Renal cortical epithelial cell (primary cell): ENCODE measurements around the gene MACROD2. TPM values are rescaled to one million over a fixed set of nuclear protein-coding genes. Genes with fewer than 3 reads are reported as not detected.

Experiments used
- DNase-seq: peaks from one replicate; pipeline ENCODE4 v3.0.0-alpha.2; 2011; ENCODE audit warnings: low read depth
- total RNA-seq: library from RNA; depleted of rRNA; stranded (reverse); fragments of >200 nt; gene quantifications from 2 replicates; pipeline ENCODE4 v1.2.3, GENCODE V29; 2014

MACROD2 gene
- total RNA-seq, 1 donor from 2014 or later = 5.4 TPM

DNA sequence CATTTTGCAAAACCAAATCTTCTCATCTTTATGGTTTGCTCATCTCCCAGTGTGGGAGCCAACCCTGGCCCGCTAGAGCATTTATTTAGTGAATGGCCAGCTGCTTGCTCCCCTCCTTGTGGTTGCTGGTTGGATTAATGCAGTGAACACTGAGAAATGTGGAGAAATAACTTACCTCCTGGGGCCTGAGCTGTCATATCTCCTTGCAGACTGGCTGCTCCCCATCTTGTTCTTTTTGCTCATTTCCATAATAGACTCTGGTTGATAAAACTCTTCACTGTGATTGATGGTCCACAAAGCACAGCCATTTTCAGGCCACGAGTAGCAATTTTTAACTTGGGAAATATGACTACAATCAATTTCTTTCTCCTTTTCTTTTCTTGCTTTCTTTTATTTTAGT, 1420.6 kb downstream of the MACROD2 start:
- DNase-seq = no peak

DNA sequence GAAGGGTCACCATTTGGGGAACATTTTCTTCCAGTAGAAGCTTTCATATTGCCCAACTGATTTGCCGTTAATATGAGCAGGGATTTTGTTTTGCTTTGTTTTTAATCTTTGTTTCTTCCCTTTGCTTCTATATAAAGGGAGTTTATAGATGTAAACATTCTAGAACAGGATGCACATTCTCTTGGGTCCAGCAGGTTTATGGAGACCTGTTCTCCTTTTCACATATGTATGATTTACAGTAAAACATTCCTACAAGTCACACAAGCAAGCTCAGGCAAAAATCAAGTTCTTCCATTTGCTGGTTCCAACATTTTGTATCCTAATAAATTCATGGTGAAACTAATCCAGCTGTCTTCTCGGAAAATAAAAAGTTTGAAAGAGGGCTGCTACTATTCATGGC, 1424.5 kb downstream of the MACROD2 start:
- DNase-seq = no peak

DNA sequence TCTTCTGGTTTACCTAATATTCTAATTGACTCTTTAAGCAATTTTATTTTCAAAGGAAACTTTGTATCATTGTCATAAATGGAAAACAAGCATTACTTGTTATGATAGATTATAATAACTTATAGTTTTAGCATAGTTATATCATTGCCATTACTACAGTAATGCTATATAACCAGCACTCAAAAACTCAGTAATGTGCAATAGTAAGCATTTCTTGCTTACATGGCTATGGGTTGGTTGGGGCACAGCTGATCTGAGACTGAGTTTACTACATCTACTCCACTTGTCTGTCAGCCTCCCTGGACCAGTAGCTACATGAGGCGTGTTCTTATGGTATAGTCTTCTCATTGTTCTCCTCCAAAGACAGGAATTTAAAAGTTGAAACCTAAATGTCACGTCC, 1427.7 kb downstream of the MACROD2 start:
- no peak for DNase-seq

DNA sequence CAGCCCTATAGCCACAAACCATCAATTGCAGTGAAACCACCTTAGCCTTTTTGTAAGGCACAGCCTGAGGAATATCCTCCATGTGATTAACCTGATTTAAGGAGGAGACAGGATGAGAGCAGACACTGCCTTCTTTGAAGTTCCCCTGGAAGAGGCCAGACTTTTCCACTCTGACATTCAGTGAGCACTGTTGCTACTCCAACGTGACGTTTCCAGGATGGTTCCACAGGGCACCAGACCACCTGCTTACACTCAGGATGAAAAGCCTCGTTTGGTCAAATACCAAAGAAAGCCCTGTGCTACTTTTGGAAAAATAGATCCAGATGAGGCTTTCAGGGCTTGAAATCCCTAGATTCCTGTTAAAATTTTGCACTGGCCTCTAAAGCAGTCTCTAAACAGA, 1444.2 kb downstream of the MACROD2 start:
- DNase-seq = no peak

DNA sequence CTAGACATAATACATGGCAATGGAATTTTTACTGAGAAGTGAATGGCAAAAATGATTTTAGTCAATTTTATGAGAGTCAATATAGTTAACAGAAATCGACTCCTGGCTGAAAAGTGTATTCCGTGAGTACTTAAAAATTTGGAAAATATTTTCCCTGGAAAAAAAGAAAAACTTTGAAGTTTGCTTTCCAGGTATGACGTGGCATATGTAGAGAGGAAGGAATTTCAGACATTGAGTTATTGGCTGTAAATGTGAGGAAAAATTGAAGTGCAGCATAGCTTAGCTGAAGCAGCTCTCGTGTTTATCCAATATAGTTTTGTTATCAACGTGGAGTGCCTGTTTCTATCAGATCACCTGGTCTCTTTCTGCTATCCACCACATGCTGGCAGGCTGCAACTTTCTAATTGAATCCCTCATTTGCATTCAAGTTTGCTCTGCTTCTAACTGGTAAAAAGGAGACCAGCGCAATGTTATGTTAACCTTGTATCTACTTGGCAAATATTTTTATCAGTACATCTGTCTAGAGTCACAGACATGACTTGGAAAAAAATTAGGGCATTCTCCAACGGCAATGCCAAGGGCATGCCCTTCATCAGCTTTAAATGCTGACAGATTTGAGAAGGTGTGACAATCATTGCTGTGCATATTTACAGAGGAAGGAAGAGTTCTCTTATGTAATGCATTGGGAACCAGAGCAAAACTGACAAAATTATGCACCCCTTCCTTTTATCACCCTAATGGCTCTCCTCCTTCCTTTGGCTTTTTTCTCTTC, 1444.9 kb downstream of the MACROD2 start:
- no peak for DNase-seq

DNA sequence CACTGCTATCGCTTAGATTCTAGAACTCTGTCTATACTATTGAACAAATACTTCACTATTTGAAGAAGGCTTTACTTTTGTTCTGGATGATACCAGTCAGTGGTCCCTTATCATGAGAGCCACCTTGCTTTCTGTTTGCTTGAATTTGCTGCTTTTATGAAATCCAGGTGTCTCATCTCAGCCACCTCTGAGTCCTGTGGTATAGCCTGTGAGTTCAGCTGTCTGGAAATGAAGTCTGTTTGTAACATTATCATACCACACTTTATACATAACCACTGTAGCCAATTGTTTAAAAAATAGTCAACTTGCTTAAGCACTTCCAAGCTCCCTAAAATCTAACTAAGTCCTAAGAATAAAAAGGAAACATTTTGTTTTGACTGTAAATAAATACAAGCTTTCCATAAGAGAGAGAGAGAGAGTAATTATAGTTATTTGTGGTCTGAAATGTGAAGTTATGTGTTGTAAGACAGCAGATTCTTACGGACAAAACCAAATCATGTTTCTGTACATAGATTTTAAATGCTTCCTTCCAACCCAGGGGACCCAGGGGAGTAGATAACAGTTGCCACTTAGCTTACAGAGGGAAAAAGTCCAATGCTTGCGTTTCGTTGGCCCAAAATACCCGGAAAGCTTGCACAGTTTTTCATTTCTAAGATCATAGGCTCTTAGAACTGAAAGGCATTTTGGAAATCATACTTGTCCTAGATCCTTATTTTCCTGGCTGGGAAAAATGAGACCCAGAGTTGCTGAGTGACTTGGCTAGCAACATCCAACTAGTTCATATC, 1449.9 kb downstream of the MACROD2 start:
- no peak for DNase-seq

DNA sequence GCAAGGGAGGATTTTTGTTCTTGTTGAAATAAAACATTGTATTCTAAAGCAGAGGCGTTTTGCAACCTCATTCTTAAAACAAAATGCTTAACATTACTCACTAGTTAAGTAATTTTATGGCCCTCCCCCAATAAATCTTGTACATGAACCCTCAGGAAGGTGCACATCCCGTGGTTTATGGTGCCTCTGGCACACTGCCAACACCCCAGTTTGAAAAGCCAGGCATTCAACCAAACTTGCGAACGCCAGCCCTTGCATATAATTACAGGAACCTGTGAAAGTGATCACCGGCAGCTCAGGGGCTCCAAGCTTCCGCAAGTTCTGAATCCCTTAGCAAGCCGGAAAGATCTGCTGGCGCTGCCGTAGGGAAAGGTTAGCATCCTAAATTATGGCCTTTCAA, 1451.1 kb downstream of the MACROD2 start:
- peak; percentile 95 for DNase-seq

DNA sequence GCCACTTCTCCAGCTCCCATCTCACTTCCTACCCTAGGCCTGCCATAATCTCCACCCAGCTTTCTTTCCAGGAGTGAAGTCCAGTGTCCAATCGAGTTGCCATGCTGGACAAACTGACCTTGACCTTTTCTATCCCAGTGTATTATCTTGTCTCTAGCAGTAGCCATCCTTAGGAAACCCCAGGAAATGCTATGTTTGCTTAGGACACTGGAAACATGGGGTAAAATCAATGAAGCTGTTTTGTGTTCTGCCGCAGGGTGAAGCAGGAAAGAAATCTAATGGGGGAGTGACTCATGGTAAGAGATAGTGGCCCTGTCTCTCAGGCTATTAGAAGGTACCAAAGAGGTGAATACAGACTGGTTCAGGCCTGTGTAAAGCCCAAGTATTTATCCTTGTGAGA, 1452.2 kb downstream of the MACROD2 start:
- DNase-seq = no peak

DNA sequence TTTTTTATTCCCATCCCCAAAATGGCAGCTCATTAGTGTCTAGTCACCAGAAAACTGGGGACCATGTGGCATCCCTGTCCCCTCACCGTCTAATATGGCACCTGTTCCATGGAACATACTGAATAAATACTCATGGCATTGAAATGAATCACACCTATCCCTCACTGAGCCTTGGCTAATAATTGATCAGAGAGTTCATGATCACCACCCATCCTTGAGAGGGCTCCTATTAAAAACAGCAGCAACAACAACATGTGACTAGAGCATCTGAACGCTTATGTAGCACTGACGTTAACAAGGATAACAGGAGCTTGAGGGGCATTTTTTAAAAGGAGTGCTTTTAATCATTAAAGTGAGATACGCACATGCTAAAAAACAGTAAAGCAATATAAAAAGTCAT, 1453.7 kb downstream of the MACROD2 start:
- DNase-seq = peak; percentile 92

DNA sequence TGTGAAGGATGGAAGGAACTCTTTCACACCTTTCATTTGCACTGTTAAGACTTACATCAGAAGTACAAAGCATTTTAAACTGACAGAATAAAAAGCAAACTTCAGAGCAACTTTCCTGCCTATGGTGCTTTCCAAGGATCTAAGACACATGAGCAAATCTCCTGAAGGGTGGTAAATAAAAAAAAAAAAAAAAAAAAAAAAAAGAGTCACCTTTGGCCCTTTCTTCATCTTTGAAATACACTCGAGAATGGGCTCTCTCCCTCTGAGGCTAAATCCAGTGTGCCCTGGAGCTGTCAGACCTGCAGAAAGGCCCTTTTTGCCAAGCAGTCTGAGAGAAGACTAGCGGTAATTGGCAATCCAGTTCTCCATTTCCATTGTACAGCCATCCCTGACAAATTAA, 1455.9 kb downstream of the MACROD2 start:
- no peak for DNase-seq

DNA sequence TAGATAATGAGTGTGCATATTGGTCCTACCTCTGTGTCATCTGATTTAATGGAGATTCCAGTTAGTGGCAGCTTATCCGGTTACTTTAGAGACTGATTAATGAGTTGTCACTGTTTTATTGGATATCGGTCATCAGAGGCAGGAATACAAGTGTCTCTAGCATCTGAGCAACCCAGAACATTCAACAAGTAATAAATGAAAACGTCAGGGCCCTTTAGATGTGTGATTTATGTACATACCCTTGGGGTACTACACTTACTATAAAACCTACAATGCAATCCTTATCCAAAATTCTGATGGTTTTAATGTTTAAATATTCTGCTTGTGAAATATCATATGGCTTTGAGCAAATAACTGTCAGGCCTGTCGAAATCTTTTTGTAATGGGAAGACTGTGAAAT, 1460.0 kb downstream of the MACROD2 start:
- no peak for DNase-seq

DNA sequence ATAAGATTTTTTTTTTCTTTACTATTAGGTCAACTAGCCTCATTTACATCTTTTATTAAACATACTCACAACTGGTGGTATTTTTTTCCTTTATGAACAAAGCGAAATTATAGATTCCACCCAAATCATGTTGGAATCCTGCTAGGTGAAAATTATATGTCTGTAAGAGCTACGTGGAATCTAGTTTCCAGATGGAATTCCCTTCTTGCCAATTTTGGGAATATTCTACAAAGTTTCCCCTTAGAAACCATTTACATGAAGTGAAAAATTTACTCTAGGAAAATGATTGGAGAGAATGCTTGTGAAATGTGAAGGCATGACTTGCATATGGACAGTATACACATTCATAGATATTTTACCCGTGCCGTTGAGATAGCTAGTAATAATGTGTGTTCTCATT, 1466.6 kb downstream of the MACROD2 start:
- no peak for DNase-seq

DNA sequence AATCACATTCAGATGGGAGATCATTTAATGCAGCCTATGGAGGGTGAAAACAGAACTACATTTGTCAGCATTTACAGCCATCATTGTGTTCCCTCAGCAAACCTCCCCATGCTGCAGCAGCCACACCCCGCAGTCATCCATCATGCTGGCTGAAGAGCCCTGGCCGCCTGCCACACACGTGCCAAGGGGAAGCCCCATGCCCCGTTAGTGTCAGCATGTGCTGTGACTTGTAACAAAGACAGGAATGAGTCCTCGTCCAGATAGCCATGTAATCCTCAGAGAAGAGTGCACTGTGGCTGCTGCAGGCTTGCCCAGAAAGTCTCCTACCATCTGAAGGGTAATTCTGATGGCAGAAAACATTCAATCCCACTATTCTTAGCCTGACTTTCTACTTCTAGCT, 1480.2 kb downstream of the MACROD2 start:
- peak; percentile 29 for DNase-seq

DNA sequence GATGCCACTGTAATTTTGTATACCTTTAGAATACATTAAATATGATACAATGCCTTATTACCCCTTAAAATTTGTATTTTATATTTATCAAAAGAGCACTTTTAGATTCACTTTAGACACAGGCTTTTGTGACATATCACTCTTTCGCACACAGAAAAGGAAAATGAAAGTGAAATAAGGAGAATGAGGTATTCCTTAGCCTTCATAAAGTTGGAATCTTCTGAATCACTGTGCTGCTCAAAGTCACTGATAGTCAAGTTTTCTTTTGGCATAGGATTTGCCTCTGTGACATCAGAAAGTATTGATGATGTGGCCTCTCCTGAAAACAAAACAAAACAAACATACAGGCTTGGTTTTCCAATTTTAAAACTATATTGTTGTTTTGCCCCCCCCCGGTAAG, 1480.9 kb downstream of the MACROD2 start:
- no peak for DNase-seq

DNA sequence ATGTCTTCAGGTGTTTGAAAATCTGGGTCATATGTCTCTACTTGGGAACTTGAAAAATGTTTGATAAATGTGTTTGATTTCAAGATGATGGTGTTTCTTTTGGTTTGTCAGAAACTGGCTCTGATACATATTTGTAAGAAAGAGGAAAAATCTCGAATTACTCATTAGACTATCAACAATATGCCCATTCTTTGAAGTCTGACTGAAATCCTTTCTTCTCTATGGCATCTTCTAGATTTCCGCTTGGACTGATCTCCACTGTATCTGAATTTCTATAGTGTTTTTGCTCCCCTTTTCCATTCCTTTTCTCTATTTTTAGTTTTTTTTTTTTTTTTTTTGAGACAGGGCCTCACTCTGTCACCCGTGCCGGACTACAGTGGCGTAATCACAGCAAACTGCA, 1481.5 kb downstream of the MACROD2 start:
- DNase-seq = no peak

DNA sequence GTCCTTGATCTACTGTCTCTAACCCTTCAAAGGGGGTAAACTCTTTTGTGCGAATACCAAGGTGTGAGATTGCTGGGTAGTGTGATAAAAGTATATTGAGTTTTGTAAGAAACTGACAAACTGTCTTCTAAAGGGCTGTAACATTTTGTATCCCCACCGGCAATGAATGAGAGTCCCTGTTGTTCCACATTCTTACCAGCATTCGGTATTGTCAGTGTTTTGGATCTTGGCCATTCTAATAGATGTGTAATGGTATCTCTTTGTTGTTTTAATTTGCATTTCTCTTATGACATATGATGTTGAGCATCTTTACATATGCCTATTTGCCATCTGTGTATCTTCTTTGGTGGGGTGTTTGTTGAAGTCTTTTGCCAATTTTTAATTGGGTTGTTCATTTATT, 1487.2 kb downstream of the MACROD2 start:
- no peak for DNase-seq

DNA sequence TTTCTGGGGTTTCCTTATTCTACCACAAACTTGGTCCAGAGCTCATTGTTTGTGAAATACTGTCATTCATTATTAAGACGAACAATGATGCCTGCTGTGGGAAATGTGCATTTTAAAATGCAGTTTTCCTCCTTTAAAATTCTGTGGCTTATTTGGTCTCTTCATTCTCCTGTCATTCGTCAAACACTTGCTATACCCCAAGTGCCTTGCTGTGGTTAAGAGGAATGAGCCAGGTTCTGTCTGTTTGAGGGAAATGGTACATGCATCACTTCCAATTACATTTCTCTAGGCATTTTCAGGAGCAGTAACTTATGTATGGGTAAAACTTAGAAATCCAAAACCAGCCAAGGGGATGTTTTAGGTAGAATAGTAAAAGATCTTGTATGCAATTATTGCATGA, 1490.2 kb downstream of the MACROD2 start:
- no peak for DNase-seq

DNA sequence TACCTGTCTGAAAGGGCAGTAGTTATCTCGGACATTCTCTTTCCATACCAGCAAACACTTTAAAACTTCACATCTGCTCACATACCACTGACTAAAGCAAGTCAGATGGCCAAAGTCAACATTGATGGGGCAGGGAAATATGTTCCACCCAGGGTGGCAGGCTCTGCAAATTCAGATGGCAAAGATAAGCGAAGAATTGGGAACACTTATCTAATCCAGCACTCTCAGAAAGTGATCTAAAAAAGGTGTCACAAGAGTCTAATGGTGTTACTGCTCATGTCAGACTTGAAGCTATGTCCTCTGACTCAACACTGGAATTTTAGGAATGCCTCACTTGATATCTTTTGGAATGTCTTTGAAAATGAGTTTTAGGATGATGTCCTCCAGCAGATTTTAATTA, 1491.7 kb downstream of the MACROD2 start:
- peak; percentile 15 for DNase-seq

DNA sequence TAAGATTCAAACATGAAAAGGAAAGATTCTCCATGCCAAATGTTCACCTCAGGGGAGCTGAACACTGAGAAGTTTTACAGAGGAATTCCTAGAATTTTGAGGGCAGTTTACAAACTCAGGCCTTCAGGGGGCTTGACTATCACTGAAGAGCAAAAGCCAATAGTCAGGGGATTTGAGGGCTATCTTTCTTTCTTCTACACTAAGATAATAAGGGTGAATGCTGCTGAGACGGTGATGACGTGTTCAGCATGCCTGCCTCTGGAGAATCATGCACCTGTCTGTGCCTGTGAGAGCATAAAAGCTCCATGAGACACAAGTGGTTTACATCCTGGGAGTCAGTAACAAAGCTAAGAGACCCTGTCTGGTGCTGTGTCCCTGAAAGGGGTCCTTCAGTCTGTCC, 1492.4 kb downstream of the MACROD2 start:
- DNase-seq = no peak

DNA sequence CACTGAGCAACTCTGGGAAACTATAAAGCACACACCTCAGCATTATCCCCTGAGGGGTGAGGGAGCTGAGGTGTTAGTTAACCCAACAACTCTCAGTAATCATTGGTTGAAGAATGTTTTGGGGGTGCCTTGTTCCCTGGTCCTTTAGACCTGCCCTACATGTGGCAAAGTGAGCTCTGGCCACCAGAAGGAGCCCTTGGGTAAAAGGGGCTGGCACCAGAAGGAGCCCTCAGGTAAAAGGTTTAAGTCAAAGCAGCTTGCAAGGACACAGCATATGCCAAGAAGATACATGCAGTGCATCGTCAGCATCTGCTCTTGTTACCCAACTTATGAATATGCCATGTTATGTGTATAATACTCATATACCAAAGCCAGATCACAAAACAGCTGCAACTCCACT, 1496.3 kb downstream of the MACROD2 start:
- DNase-seq = peak; percentile 4

DNA sequence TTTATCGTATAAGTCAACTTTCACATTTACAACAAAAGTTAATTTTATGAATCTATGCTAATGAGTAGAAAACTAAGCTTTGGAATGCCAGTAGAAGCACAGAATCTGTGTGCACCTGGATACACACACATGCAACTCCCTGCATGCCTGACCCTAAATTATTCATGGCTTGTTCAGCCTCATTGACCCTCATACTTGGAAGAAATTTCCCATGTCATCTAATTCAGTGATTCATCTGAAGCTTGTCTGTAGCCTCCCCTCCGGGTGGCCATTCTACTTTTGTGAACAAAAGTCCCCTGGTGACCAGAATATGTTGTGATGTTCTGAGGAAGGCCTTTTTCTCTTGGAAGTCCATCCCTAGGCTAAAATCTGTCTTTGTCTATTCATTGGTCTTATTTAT, 1499.5 kb downstream of the MACROD2 start:
- peak; percentile 68 for DNase-seq

DNA sequence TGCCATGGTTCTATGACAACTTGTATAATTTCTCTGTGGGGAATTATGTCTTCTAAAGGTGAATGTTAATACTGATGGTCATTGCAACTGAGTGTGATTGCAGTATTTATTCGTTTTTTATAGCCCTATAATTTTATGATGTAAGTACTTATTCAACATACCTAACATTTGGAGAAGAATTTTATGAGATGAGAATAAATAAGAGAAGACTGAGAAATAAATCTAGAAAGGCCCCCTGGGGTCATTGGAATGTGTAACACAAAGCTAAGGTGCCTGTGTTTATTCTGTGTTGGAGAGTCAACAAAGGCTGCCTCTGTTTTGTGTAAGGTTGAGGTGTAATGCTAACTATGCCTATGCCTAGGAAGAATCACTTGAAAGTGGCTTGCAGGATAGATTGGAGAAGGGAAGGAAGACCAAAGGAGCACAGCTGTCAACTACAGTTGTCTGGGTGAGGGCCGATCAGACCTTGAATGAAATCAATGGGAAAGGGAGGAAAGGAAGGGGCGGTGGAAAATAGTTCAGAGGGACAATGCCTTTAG, 1501.3 kb downstream of the MACROD2 start:
- DNase-seq = no peak

DNA sequence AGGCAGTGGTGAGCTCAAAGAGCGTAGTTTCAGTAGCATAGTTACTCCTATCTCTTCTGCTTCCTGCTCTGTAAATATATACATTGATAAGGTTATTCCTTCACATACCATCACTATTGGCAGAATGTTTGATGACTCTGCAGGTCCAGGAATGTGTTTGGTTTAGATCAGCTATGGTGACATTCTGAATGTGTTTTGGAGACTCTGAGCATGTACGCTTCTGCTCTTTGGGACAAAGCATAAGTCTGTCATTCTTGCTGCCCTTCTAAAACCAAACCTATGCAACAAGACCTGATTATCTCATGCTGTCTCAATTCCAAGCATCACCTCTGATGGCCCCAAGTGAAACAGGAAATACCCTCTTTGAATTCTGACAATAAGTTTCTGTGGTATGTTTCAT, 1503.6 kb downstream of the MACROD2 start:
- DNase-seq = no peak
